GM12872 (cell line): ENCODE data around the gene NEUROD1.

Experiments
- CTCF ChIP-seq: IDR thresholded peaks from 3 replicates; pipeline ENCODE4 v1.5.1; 2011; ENCODE audit warnings: low read depth, mild to moderate bottlenecking, low read length, moderate library complexity; ENCODE audit not compliant: insufficient read depth

Gene NEUROD1

GRCh38 chr2:181682795-181683517, 2.6 kb upstream of the NEUROD1 start:
- TF ChIP-seq CTCF: no peak

- no peak for TF ChIP-seq CTCF
Observed at GRCh38 chr2:181682026-181682789, 1.9 kb upstream of the NEUROD1 start.

GRCh38 chr2:181680937-181681811, 857 bp upstream of the NEUROD1 start:
- no peak for TF ChIP-seq CTCF

- no peak for TF ChIP-seq CTCF
Observed at GRCh38 chr2:181679544-181679979, 755 bp downstream of the NEUROD1 start.

- TF ChIP-seq CTCF: no peak
Observed at GRCh38 chr2:181678861-181679543, 1.3 kb downstream of the NEUROD1 start.

- TF ChIP-seq CTCF: no peak
Observed at GRCh38 chr2:181677912-181678586, 2.3 kb downstream of the NEUROD1 start.
